Spinal cord (tissue), 10 donors: ENCODE results near the gene ZNF385B. TPM values are rescaled to one million over a fixed set of nuclear protein-coding genes. Genes with fewer than 3 reads are reported as not detected.

Experiments used
- DNase-seq, 6 donors: peaks; one replicate each; pipeline versions ENCODE4 v3.0.0 to v3.0.0-alpha.2; 2013 to 2015; ENCODE audit warnings: low spot score in 6 of 6, low read depth in 4 of 6
- H3K27ac ChIP-seq: one replicate; pipeline ENCODE4 v1.5.1; 2013; ENCODE audit warnings: low read depth, low read length, control low read depth
- H3K27me3 ChIP-seq: one replicate; pipeline ENCODE4 v1.6.1; 2013; ENCODE audit warnings: low read length; ENCODE audit not compliant: control insufficient read depth, insufficient read depth
- H3K36me3 ChIP-seq: one replicate; pipeline ENCODE4 v1.6.1; 2013; ENCODE audit warnings: low read length; ENCODE audit not compliant: control insufficient read depth, insufficient read depth
- H3K4me1 ChIP-seq: one replicate; pipeline ENCODE4 v1.6.1; 2013; ENCODE audit warnings: low read length; ENCODE audit not compliant: control insufficient read depth, insufficient read depth
- H3K4me3 ChIP-seq: one replicate; pipeline ENCODE4 v1.5.1; 2013; ENCODE audit warnings: low read depth, low read length, control low read depth
- H3K9me3 ChIP-seq: one replicate; pipeline ENCODE4 v1.6.1; 2013; ENCODE audit warnings: low read length; ENCODE audit not compliant: control insufficient read depth, insufficient read depth
- WGBS: methylation state at CpG from one replicate; pipeline ENCODE4 v1.1.5; 2013; ENCODE audit warnings: missing lambda C conversion rate; ENCODE audit not compliant: insufficient coverage; 5-methylcytosine and 5-hydroxymethylcytosine counted together
- polyA plus RNA-seq, 2 donors: library from polyadenylated mRNA; unstranded; fragments of 120-200 nt; gene quantifications; one replicate each; pipeline ENCODE4 v1.2.1, GENCODE V29; 2013; ENCODE audit not compliant: insufficient read length in 2 of 2
- total RNA-seq, 2 donors: library from RNA; depleted of rRNA in 1 of 2; stranded (reverse); fragments of 120-200 nt in 1 of 2; fragments of >200 nt in 1 of 2; gene quantifications; one replicate each; pipeline versions ENCODE4 v1.2.3 to v1.2.4, GENCODE V29; 2013 to 2014
- donor health status: healthy.

Gene ZNF385B
- total and polyA plus RNA-seq, 4 donors = 4.4 to 8.6 (median 5.4) TPM

- H3K27ac ChIP-seq = no peak overlapping the region
- peaks cover 1% of the 10 kb centered on the region for H3K9me3 ChIP-seq
- no peaks in the 10 kb centered on the region for H3K36me3 ChIP-seq
- no CpG with 5 or more reads among the region's 4 CpGs for WGBS
- H3K27me3 ChIP-seq = no peaks in the 10 kb centered on the region
- DNase-seq = no peak
- no peak overlapping the region for H3K4me3 ChIP-seq
- no peaks in the 10 kb centered on the region for H3K4me1 ChIP-seq
Observed at GRCh38 chr2:179455824-179456223, 405.6 kb downstream of the ZNF385B start.

DNA sequence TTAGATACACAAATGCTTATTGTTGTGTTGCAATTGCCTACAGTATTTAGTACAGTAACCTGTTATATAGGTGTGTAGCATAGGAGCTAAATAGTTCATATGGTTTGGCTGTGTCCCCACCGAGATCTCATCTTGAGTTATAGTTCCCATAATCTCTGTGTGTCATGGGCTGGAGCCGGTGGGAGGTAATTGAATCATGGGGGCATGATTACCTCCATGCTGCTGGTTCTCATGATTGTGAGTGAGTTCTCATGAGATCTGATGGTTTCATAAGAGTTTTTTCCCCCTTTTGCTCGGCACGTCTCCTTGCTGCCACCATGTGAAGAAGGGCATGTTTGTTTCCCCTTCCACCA is 406.3 kb downstream of the ZNF385B start:
- Histone ChIP-seq H3K36me3 (no peaks in the 10 kb centered on the region), H3K27ac (no peak overlapping the region), H3K27me3 (no peaks in the 10 kb centered on the region), H3K9me3 (peaks cover 1% of the 10 kb centered on the region), H3K4me3 (no peak overlapping the region), H3K4me1 (no peaks in the 10 kb centered on the region)
- 100% methylated on average over 1 of the region's 4 CpGs for WGBS
- DNase-seq = no peak

DNA sequence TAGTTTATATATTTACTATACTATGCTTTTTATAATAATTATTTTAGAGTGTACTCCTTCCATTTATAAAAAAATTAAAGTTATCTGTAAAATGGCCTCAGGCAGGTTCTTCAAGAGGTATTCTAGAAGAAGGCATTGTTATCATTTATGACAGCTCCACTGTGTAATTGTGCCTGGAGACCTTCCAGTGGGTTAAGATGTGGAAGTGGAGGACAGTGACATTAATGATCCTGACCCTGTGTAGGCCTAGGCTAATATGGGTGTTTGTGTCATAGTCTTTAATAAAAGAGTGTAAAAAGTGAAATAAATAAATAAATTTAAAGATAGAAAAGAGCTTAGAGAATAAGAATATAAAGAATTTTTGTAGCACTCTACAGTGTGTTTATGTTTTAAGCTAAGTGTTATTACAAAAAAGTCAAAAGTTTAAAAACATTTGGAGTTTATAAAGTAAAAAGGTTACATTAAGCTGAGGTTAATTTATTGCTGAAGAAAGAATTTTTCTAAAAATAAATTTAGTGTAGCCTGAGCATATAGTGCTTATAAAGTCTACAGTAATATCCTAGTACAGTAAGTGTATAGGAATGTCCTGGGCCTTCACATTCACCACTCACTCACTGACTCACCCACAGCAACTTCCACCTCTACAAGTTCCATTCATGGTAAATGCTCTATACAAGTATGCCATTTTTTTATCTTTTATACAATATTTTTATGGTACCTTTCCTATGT is 406.8 kb downstream of the ZNF385B start:
- H3K27me3 ChIP-seq = no peaks in the 10 kb centered on the region
- DNase-seq = no peak
- no peak overlapping the region for H3K4me3 ChIP-seq
- H3K9me3 ChIP-seq = peaks cover 1% of the 10 kb centered on the region
- no peaks in the 10 kb centered on the region for H3K4me1 ChIP-seq
- H3K27ac ChIP-seq = no peak overlapping the region
- no peaks in the 10 kb centered on the region for H3K36me3 ChIP-seq

- no peaks in the 10 kb centered on the region for H3K9me3 ChIP-seq
- 94% methylated on average over 2 of the region's 4 CpGs for WGBS
- no peaks in the 10 kb centered on the region for H3K36me3 ChIP-seq
- no peaks in the 10 kb centered on the region for H3K4me1 ChIP-seq
- H3K4me3 ChIP-seq = no peak overlapping the region
- no peaks in the 10 kb centered on the region for H3K27me3 ChIP-seq
- H3K27ac ChIP-seq = no peak overlapping the region
- DNase-seq = no peak
Observed at GRCh38 chr2:179449010-179449409, 412.4 kb downstream of the ZNF385B start.

DNA sequence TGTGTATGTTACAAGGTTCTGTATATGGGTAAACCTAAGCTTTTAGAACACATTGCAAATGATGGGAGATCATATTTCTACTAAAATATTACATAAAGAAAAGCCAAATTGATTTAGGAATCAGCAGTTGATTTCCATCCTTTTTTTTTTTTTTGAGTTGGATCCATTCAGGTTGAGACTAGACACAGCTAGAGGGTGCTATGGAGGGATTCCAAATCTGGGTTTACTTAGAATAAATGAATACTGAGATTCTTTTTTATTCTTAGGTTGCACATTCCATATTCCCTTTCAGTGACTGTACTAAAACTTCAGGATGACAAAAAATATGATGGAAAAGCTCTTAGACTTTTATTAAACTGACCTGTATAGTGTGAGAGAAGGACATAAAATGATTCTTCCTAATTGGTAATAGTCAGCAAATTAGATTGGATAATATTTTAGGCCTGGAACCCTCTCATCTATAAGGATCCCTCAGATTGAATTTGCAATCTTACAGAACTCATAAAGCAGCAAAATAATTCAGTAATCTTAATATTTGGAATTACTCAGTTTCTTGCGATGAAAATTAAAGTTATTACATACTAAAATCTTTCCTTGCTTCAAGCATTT is 413.5 kb downstream of the ZNF385B start:
- H3K27ac ChIP-seq = no peak overlapping the region
- no peaks in the 10 kb centered on the region for H3K4me1 ChIP-seq
- peak in 2 of 6 donors; percentile 35 to 55 for DNase-seq
- WGBS = no CpG with 5 or more reads among the region's 1 CpG
- H3K4me3 ChIP-seq = no peak overlapping the region
- H3K9me3 ChIP-seq = no peaks in the 10 kb centered on the region
- no peaks in the 10 kb centered on the region for H3K27me3 ChIP-seq
- H3K36me3 ChIP-seq = no peaks in the 10 kb centered on the region

DNA sequence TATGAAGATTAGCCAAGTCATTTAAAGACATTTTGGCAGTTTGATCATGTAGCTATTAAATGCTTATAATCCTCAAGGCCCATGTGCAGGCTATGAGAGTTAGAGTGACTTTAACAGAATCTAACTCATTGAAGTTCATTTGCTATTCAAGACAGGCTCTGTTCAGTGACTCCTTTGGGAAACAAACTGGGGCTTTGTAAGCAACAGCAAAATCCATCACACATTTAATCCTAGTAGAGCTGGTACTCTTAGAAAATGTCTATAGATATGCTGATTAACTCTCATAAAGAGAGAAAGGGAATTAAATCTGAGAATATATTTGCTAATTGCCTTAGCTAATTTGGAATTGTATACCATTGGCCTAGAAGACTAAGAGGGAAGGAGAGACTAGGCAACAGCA is 414.0 kb downstream of the ZNF385B start:
- no peaks in the 10 kb centered on the region for H3K9me3 ChIP-seq
- no peaks in the 10 kb centered on the region for H3K27me3 ChIP-seq
- no peak overlapping the region for H3K27ac ChIP-seq
- H3K4me3 ChIP-seq = no peak overlapping the region
- H3K4me1 ChIP-seq = no peaks in the 10 kb centered on the region
- peak in 2 of 6 donors; percentile 50 to 84 for DNase-seq
- no peaks in the 10 kb centered on the region for H3K36me3 ChIP-seq

DNA sequence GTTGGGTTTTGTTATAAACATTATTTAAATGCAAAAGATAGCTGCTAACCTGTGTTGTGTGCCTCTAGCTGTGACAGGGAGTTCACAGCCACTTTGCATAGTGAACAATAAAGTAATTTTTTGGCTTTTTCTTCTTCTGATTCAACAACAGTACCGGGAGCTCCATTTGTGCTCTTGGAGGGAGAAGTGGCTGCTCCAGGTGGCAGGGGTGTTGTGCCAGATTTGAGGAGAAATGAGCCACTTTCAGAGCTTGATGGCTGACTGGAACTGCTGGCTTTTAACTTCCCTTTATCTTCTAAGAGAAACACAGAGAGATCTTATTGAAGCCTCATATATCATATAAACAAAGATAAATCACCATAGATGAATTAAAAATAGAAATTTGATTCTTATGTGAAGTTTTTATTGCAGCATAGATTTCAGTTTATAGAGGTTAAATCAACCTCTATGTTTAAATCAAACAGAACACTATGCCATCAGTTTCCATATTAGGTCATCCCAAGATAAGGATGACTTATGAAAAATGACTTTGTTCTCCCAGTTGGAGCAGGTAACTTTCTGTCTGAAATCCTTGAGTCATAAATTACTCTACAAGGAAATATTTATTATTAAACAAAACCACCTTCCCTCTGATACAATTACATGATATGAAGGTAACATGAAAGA is 414.8 kb downstream of the ZNF385B start:
- no CpG with 5 or more reads among the region's 1 CpG for WGBS
- no peak overlapping the region for H3K27ac ChIP-seq
- H3K9me3 ChIP-seq = no peaks in the 10 kb centered on the region
- peak in 1 of 6 donors; percentile 50 for DNase-seq
- H3K4me3 ChIP-seq = no peak overlapping the region
- H3K27me3 ChIP-seq = no peaks in the 10 kb centered on the region
- H3K36me3 ChIP-seq = no peaks in the 10 kb centered on the region
- no peaks in the 10 kb centered on the region for H3K4me1 ChIP-seq

GRCh38 chr2:179444056-179444455 is 417.4 kb downstream of the ZNF385B start:
- Histone ChIP-seq H3K27ac (no peak overlapping the region), H3K9me3 (no peaks in the 10 kb centered on the region), H3K27me3 (no peaks in the 10 kb centered on the region), H3K4me1 (no peaks in the 10 kb centered on the region), H3K4me3 (no peak overlapping the region), H3K36me3 (no peaks in the 10 kb centered on the region)
- peak in 1 of 6 donors; percentile 31 for DNase-seq
- no CpG with 5 or more reads among the region's 3 CpGs for WGBS

DNA sequence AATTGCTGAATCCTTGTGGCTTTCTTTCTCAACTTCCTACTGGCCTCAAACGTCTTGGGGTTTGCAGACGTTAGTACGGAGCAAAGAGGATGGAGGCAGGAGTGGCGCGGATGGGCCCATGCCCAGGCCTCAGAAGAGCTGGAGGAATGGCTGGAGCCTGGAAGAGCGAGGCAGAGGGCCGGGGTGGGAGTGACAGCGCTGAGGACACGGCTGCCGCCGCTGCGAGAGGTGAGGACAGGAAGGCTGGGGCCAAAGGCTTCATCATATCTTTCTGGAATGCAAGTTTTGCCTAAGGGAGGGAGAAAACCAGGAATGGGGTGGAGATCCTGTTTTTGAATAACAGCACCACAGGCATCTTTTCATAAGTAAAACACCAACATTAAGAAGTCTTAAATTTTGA is 418.2 kb downstream of the ZNF385B start:
- Histone ChIP-seq H3K9me3 (no peaks in the 10 kb centered on the region), H3K4me1 (no peaks in the 10 kb centered on the region), H3K4me3 (no peak overlapping the region), H3K27me3 (no peaks in the 10 kb centered on the region), H3K27ac (no peak overlapping the region), H3K36me3 (no peaks in the 10 kb centered on the region)
- DNase-seq = no peak
- 75% methylated on average over 7 of the region's 12 CpGs for WGBS

DNA sequence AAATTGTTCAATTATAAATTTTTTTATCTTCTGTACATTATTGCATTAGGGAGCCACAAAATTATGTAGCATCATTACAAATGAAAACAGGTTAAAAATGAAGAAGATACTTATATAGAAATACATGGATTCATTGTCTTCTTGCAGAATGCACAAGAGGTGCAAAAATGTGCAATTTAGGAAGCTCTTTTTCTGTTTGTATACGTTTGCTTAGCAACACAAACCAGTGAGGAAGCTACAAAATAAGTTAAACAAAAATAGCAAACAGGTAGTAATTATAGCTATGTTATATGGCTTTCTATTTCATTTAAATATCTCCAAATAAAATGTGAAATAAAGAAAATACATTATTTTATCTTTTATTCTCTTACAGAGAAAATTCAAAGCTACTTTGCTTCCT is 419.2 kb downstream of the ZNF385B start:
- Histone ChIP-seq H3K27me3 (no peaks in the 10 kb centered on the region), H3K4me3 (no peak overlapping the region), H3K36me3 (no peaks in the 10 kb centered on the region), H3K27ac (no peak overlapping the region), H3K9me3 (no peaks in the 10 kb centered on the region), H3K4me1 (no peaks in the 10 kb centered on the region)
- DNase-seq = no peak
- WGBS = no CpG with 5 or more reads among the region's 1 CpG
